CD4-positive, alpha-beta T cell treated with Interferon gamma for 1 hour (primary cell): ENCODE data around the gene ARHGEF9.
A peak's percentile ranks its signal among the peaks of the same experiment; 100 is the strongest.
"Not testable (repeated sequence)": the region's sequence is repeated elsewhere in the genome, so short reads cannot be mapped to it uniquely, and the experiment has no call there.

Source experiments
- DNase-seq: peaks from one replicate; pipeline ENCODE4 v3.0.0-alpha.2; 2020

ARHGEF9 gene

DNA sequence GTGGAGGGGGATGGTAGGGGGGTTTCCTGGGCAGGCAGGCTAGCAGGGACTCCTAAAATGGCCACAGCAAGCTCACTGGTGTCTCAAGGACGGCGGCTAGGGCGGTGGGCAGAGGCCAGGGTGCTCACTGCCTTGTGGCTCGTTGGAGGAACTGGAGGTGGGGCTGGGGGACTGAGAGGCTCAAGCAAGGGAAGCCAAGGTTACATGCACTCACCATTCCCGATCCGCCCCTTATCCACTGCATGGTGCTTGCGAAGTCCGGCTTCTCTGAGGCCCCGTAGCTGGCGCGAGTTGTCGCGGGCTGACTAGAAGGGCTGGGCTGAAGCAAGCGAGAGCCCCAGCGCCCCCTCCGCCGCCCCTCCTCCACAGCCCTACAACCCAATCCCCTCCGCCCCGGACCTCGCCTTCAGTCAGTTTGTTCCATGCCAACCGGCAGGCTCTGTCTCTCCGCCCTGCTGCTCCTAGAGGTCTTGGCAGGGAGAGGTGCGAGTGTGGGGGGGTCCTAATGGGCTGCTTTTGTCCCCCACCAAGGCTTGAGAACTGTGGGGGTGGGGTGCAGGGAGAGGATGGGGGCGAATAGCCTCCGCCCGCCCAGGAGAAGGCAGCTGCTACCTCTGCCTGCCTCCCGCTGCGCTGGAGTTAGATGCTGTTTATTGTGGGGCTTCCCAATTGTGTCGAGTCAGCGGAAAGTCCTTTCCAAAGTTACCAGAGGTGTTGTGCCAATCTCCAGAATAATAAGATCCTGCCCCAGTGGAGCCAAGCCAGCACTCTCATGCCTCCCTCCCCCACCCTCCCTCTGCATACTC is at the start of gene ARHGEF9:
Gene ARHGEF9 (minus strand): TSS at position 313 of the 806 bp plus-strand sequence. CDS start 69 bp downstream, at position 244.
- no peak for DNase-seq

DNA sequence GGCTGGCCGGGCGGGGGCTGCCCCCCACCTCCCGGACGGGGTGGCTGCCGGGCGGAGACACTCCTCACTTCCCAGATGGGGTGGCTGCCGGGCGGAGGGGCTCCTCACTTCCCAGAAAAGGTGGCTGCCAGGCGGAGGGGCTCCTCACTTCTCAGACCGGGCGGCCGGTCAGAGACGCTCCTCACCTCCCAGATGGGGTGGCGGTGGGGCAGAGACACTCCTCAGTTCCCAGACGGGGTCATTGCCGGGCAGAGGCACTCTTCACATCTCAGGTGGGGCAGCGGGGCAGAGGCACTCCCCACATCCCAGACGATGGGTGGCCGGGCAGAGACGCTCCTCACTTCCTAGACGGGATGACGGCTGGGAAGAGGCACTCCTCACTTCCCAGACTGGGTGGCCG is 40.4 kb upstream of the ARHGEF9 start:
- not testable (repeated sequence) for DNase-seq

DNA sequence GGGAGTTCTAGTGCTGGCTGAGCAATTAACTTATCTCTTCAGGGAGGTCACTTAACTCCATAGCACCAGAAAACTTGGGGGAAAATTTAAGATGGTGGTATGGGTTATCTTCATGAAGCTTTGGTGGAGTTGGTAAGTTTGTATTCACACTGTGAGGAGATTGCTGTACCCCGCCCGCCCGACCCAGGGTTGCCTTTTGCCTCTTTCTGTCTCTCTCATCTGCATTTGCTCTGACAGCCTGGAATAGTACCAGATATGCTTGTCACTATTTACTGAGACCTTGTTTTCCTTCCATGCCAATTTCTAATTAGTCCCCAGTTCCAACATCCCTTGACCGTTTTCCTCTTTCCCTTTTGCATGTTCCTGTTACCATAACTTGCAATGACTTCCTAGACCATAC is 33.1 kb upstream of the ARHGEF9 start:
- no peak for DNase-seq

DNA sequence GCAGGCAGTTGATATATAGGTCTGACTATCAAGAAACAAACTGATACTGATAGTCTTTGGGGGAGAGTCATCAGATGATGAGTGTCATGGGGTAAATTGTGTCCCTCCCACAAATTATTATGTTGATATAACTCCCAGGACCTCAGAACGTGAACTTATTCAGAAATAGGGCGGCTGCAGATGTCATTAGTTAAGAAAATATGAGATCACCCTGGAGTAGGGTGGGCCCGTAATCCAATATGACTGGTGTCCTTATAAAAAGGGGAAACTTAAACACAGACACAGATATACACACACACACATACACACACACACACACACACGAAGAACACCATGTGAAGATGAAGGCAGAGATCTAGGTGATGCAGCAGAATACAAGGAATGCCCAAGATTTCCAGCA is 32.7 kb upstream of the ARHGEF9 start:
- DNase-seq: no peak

DNA sequence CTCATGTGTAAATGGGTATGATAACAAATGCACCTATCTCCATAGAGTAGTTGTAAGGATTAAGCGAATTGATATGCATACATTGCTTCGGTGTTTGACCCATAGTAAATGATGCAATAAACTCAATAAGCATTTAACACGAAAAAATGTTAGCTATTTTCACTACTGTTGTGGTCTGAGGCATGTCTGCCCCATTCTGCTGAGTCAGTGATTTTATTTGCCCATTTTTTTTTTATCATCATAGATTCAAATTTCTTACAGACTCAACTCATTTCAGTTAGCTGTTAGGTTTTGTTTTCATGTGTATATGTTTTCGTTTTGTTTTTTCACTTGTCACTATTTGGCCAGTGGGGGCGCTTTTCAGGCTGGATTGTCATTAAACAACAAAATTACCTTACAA is 27.8 kb upstream of the ARHGEF9 start:
- DNase-seq: no peak

DNA sequence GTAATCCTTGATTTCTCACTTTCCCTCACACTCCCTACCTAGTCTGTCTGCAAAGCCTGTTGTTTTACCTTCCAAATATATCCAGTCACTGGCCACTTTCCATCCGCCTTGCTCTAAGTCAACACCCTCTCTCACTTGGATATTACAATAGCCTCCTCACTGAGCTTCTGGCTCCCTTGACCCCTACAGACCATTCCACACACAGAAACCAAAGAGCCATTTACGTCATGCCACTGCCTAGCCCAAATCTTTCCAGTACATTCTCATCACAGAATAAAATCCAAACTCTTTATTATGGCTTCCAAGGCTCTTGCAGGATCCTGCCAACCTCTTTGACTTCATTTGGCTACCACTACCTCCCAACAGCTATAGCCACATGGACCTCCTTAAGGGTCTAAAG is 25.7 kb upstream of the ARHGEF9 start:
- no peak for DNase-seq

DNA sequence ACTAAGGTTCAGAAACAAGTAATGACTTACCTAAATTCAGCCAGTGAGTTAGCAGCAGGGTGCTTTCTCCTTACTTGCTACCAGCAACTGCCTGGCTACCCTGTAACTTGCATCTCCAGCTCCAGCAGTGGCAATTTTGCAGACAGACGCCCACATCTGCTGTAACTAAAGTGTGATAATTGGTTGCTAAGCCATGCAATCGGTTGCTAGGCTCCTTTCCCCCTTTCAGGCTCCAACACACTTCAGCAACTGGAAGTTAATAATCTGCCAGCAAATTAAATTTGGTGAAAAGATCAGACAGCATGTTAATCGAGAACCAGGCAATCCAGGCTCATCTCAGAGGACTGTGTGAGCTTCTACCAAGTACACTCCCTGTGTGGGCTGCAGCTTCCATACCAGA is 24.2 kb upstream of the ARHGEF9 start:
- no peak for DNase-seq

DNA sequence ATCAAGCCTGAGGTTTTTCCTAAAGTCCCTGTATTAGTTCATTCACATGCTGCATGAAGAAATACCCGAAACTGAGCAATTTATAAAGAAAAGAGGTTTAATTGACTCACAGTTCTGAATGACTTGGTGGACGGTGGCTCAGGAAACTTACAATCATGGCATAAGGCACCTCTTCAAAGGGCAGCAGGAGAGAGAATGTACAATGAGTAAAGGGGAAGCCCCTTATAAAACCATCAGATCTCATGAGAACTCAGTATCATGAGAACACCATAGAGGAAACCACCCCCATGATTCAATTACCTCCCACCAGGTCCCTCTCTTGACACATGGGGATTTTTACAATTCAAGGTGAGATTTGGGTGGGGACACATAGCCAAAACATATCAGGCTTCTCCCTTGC is 10.4 kb upstream of the ARHGEF9 start:
- not testable (repeated sequence) for DNase-seq

DNA sequence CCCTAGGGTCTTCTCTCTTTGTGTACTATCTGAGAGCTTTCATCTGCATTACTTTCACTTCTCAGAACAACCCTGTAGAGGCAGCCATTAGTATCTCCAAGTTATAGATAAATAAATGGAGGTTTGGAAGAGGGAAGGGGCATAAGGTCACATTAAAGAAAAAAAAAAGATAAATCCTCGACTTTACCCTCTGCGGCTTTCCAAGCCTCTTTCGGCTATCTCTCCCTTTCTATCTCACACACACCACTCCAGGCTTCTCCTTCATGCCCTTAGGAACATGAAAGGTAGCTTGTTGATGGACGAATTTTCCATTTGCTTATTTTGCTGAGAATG is 660 bp upstream of the ARHGEF9 start:
- no peak for DNase-seq

DNA sequence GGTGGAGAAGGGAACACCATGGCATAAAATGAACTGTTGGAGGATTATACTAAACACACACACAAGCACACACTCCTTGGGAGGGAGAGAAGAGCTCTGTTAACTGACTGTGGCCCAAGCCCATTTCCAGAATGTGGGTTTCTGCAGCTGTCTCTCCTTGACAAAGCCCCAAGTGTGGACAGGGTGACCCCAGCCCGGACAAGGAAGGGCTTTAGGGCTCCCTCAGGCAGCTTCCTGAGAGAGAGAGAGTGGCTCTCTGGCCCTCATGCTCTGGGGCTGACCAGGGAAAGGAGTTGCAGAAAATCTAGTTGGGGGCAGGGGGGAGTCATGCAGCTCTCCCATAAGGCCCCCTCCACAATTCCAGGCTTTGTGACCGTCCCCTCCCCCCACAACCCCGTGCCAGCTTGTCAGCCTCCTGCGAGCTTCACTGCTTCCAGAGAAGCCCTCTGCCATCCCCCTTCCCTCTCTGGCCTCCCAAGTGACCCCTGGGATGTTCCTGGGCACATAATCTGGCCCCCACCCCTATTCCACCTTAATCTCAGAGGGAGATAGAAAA is 590 bp downstream of the ARHGEF9 start:
- no peak for DNase-seq

DNA sequence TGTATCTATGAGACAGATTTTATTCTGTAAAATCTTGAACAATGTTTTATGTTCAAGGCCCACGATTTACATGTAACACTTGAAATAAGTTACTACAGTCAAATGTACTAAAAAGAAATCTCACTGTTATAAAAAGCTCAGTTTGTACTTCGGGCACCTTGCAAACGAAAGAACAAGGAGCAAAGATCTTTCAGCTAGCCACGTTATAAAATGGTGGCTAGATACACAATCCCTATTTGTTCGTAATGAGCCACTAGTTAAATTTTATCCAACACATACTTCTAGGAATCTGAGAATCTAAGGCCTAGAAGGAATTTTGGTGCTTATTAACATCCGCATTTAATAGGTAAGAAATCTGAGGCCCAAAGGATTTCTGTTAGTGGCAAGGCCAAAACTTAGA is 2.5 kb downstream of the ARHGEF9 start:
- no peak for DNase-seq

DNA sequence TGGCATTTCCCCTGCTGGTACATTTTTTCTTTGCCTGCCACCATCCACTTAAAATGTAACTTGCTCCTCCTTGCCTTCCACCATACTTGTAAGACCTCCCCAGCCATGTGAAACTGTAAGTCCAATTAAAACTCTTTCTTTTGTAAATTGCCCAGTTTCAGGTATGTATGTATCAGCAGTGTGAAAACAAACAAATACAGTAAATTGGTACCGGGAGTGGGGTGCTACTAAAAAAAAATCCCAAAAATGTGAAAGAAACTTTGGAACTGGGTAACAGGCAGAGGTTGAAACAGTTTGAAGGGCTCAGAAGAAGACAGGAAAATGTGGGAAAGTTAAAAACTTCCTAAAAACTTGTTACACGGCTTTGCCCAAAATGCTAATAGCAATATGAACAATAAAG is 16.3 kb downstream of the ARHGEF9 start:
- DNase-seq: no peak

DNA sequence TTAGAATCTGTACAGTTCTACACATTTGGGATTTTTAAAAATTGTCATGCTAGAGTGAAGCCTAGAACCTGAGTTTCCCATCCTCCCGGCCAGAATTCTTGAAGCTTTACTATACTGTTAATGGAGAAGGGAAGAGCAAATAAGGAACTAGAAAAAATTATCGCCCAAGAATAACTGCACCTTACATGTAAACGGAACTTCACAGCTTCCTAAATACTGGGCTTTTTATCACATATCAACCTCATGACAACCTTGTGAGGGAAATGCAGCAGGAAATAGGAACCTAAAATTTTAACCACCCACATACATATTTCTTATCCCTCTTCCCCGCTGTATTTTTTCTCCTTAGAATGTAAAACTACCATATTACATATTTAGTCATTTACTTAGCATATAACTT is 19.3 kb downstream of the ARHGEF9 start:
- DNase-seq: no peak

DNA sequence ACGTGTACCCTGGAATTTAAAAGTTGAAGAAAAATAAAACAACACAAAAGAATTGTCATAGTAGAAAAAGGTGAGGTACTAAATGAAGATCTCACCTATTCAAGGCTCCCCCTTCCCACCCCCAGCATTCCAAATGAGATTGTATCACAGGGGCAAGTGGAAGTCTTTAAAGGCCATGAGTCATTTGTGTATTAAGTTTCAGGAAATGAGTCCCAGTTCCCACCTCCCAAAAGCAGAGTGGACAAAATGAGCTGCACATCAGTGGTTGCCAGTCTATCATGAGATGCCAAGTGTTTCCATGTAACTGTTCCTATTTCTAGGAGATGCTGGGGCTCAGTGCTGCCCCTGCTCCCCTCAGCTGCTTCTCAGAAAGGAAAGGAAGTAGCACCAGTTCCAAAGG is 20.1 kb downstream of the ARHGEF9 start:
- no peak for DNase-seq

DNA sequence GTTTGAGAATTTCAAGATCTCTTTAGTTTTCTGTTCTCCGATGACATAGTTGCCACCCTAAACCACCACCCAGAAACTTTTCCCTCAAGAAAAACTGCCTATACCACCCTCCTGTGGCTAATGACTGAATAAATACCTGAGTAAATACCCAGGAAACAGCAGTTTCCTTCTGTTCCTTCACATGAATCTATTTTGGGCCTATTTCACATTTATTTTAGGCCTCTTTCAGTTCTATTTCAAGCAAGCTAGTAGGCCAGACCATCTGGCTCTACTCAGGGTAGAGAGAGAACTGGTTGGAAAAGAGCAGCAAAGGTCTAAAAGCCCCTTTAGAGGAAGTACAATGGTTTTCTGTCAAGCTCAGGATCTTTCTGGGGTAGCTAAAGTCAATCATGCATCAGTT is 23.4 kb downstream of the ARHGEF9 start:
- DNase-seq: no peak

DNA sequence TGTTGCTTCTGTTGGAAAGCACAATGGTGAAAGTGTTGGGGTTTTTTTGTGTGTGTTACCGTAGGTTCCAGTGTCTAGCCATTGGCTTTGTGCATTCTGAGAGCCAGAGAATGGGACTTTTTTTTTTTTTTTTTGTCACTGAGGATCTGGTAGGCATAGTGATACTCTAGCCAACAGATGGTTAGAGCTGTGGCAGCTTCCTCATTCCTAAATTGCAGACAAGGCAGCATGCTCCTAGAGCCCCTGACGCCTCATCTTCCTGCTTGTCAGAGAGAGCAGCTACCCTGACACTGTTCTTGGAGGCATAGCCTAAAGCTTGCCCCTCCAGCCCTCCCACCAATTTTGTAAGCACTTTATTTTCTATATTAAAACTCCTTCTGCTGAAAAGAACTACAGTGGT is 27.0 kb downstream of the ARHGEF9 start:
- no peak for DNase-seq

DNA sequence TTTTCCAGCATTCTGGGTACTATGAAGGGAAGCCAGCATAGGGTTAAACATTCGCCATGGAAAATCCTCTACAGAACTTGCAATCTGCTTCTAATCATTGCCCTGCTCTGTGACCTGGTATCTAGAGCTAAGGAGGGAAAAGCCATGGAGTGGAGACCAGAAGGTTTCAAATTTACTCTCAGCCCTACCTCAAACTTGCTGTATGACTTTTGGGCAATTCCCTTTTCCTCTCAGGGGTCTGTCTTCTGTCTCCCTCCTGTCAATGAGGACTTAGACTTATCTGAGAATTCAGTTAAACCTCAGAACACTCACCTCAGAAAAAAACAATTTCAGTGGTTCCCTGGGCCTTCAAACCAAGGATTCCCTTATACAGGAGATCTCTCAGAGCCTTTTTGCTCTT is 29.1 kb downstream of the ARHGEF9 start:
- DNase-seq: no peak

DNA sequence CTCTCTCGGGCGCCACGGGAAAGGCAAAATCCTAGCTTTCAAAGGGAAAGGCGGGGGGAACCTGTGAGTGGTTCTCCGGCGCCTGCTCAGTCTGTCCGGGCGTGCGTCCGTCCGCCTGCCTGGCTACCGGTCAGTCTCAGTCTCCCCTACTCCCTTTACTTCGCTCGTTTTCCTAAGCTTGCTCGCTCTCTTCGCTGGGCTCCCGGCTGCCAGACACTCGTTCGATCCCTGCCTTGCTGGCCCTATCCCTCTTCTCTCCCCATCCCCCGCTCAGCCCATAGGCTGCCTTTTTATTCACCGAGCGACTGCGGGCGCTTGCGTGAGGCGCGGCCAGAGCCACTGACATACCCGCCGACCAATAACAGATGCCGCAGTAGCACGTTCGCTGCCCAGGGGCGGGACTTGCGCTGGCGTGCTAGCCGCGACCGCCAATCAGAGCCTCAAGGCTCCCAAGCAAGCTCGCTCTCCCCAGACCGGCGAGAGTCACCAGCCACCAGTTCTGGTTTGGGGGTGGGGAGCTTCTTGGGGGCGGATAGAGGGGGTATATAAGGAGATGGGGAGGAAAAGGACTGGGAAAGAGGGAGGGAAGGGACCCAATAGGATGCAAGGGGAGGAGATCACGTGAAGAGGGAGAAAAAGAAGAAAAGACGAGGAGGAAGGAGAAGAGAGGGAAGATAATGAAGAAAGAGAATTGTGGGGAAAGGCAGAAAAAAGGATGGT is 30.0 kb downstream of the ARHGEF9 start:
- DNase-seq: peak; percentile 93

DNA sequence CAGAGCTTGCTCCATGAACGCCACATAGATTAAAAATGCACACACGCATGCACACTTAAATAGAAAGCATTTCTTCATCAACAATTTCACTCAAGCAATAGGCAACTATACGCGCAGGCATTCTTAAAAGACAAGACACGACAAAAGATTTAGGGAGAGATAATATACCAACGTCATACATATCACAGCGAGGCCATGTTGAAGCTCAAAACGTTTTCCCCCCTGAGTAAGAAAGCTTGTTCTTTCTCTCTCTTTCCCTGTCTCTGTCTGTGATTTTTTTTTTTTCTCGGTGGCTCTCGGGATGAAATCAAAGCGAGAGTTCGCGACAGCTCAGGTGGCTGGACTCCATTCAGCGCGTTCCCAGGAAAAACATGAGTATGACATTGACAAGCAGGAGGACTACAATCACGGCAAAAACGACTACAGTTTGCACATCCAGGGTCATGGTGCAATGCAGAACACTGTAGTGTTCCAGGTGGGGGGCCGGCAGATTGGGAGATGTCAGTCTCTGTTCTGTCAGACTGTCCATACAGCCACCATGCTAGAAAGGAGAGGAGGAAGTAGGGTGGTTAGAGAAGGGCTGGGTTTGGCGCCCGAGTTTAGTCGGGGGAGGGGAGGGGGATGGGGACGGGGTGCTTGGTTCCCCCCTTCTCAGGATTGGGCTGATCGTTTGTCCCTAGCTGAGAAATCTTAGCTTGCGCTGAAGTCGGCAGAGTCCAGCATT is 30.7 kb downstream of the ARHGEF9 start:
- peak; percentile 6 for DNase-seq

DNA sequence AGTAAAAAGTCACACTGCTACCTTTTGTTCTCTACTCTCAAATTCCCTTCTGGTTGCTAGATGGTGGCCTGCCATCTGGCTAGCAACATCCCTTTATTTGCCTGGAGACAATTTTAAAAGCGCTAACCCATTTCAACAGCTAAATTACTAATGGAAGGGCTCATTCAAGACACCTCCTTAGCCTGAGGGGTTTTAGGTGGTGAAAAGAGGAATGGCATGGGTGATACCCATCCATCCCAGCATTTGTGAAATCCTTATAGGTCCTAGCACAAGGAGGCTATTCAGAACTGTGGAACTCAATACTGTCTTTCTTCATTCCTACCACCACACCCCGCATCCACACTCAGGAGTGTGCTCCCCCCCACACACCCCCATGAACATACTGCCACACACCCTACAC is 33.5 kb downstream of the ARHGEF9 start:
- no peak for DNase-seq

DNA sequence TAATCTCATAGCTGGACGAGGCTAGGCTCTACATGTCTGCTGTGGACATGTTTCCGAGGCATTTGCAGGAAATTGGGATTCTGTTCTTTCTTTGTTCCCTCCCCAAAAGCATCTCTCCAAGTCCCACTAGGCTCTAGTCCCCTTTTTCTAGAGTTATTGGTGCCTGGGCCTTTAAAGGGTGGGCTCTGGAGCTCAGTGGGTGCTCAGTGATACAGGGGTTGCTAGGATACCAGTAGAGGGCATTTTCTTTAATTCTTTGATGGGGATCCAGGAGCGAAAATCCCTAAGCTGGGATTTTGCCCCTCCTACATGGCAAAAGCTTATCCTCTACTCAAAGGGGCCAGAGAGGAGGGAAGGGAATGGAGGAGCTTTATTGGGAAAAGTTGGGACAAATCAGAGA is 34.2 kb downstream of the ARHGEF9 start:
- DNase-seq: no peak

DNA sequence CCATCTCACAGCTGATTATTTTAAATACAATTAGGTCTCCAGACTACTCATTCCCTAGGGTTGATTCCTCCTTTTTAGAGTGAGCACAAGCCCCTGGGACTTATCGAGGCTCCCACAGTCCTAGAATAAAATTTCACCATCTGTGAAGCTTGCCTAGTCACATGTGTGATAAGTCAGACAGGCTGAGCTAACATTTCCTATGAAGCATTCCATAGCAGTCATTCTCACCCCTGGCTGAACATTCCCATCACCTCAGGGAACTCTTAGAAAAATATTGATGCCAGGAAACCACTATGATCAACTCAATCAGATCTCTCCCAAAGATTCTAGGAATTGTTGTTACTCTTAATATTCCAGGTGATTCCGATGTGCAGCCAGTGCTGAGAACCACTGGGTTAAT is 37.7 kb downstream of the ARHGEF9 start:
- no peak for DNase-seq

DNA sequence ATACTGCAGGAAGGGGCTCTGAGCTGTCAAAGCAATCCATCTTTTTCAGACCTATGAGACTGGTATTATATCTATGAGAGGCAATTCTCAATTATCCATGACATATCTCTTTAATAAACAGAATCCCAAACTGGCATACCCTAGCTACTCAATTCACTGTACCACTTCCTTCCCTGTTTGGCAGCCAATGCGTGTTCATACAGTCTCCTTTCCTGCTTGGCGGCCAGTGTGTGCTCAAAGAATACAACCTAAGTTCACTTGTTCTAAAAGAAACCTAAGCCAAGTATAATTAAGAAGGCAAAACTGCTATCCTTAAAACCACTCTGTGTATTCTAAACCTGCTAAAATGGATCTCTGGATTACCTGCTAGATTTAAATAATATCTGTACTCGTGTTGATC is 38.3 kb downstream of the ARHGEF9 start:
- DNase-seq: no peak

DNA sequence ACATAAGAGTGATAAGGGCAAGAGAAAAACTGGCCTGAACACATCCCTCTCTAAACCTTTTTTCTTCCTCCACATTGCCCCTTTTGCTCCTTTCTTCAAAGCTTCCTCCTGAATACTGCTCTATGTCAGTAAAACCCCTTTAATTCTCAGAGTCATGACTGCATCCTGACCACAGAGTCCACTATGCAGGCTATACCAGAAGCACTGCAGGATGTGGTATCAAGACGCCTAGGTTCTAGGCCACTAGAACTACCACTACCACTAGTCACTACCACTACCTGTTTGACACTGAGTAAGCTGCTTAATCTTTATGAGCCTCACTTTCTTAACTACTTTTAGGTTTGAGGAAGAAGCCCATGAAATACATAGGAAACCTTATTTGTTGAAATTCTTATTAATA is 38.7 kb downstream of the ARHGEF9 start:
- DNase-seq: peak; percentile 4
